ENCODE data around the gene MAPK9.

The MAPK9 gene

GRCh38 chr5:180222056-180222455, 69.8 kb downstream of the MAPK9 start:
- DNase-seq (ENCODE audit: low read depth in 2 of 2) = no peak
- no peak overlapping the region for H3K4me3 ChIP-seq (replicated peaks in 1 of 2; ENCODE audit: low read depth in 2 of 2, low read length in 2 of 2)
- TF ChIP-seq, protein P1, sequence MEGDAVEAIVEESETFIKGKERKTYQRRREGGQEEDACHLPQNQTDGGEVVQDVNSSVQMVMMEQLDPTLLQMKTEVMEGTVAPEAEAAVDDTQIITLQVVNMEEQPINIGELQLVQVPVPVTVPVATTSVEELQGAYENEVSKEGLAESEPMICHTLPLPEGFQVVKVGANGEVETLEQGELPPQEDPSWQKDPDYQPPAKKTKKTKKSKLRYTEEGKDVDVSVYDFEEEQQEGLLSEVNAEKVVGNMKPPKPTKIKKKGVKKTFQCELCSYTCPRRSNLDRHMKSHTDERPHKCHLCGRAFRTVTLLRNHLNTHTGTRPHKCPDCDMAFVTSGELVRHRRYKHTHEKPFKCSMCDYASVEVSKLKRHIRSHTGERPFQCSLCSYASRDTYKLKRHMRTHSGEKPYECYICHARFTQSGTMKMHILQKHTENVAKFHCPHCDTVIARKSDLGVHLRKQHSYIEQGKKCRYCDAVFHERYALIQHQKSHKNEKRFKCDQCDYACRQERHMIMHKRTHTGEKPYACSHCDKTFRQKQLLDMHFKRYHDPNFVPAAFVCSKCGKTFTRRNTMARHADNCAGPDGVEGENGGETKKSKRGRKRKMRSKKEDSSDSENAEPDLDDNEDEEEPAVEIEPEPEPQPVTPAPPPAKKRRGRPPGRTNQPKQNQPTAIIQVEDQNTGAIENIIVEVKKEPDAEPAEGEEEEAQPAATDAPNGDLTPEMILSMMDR (IDR thresholded peaks at IDR 0.05; ENCODE audit: low read depth, low read length) = no peak

DNA sequence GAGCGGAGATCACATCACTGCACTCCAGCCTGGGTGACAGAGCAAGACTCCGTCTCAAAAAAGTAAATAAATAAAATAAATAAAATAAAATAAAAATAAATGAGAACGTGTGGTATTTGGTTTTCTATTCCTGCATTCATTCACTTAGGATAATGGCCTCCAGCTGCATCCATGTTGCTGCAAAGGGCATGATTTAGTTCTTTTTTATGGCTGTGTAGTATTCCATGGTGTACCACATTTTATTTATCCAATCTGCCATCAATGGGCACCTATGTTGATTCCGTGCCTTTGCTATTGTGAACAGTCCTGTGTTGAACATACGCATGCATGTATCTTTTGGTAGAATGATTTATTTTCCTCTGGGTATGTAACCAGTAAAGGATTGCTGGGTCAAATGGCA, 74.1 kb downstream of the MAPK9 start:
- TF ChIP-seq, protein P1 (IDR thresholded peaks at IDR 0.05; ENCODE audit: low read depth, low read length) = no peak
- DNase-seq (ENCODE audit: low read depth in 2 of 2) = no peak
- no peak overlapping the region for H3K4me3 ChIP-seq (replicated peaks in 1 of 2; ENCODE audit: low read depth in 2 of 2, low read length in 2 of 2)

DNA sequence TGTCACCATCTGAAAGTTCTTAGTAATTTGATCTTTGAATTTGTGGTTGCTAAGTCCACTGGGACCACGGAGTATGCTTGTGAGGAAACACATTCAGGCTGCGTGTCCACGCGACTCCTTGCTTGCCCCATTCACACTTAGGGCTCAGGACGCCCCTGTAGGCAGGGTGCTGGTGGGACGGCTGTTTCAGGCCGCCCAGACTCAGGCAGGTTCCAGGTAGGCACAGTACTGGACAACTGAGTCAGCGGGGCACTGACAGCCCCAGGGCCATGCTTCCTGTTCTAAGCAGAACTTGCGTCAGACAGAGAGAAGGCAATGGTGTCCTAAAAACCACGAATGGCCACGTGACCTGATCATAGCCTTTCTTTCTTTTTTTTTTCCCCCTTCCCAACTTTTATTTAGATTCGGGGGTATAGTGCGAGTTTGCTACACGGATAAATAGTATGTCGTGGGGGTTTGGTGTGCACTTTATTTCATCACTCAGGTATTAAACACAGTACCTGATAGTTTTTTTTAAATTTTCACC, 75.2 kb downstream of the MAPK9 start:
- no peak for DNase-seq (ENCODE audit: low read depth in 2 of 2)
- TF ChIP-seq, protein P1 (IDR thresholded peaks at IDR 0.05; ENCODE audit: low read depth, low read length) = no peak
- no peak overlapping the region for H3K4me3 ChIP-seq (replicated peaks in 1 of 2; ENCODE audit: low read depth in 2 of 2, low read length in 2 of 2)

GRCh38 chr5:180215783-180216630, 75.9 kb downstream of the MAPK9 start:
- no peak for DNase-seq (ENCODE audit: low read depth in 2 of 2)
- H3K4me3 ChIP-seq (replicated peaks in 1 of 2; ENCODE audit: low read depth in 2 of 2, low read length in 2 of 2) = no peak overlapping the region
- TF ChIP-seq, protein P1 (IDR thresholded peaks at IDR 0.05; ENCODE audit: low read depth, low read length) = no peak

DNA sequence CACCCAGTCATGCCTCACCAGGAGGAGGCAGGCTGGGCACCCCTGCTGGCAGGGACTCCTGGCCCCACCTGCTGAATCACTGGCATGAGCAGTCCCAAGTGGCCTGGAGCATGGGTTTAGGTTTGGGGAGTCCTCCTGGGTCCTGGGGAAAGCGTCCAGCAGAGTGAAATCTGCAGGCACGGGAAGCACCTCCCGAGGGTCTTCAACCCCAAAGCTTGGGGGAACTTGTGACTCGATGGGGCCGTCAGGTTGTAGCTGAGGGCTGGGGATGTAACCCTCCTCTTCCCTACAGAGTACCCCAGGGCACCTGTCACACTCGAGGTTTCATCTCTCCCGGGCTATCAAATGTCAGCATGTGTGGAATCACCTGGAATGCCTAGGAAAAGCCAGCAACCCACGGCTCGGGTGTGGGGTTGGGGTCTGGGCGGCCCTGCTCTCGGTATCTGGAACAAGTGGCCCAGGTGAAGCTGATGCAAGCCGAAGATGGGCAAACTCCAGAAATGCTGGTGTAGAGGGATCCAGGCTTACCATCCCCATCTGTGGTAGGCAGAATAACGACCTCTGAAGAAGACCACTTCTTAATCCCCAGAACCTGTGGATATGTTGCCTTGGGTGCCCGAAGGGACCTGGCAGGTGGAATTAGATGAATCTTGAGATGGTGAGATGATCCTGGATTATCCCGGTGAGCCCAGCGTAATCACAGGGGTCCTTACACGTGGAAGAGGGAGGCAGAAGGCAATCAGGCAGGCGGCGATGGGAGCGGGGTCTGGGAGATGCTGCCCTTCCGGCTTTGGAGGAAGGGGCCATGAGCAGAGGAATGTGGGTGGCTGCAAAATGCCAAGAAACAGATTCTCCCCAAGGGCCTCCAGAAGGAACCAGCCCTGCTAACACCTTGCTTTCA, 76.8 kb downstream of the MAPK9 start:
- TF ChIP-seq, protein P1 (IDR thresholded peaks at IDR 0.05; ENCODE audit: low read depth, low read length) = no peak
- DNase-seq (ENCODE audit: low read depth in 2 of 2) = no peak
- H3K4me3 ChIP-seq (replicated peaks in 1 of 2; ENCODE audit: low read depth in 2 of 2, low read length in 2 of 2) = no peak overlapping the region

- TF ChIP-seq, protein P1 (IDR thresholded peaks at IDR 0.05; ENCODE audit: low read depth, low read length) = no peak
- DNase-seq (ENCODE audit: low read depth in 2 of 2) = no peak
- H3K4me3 ChIP-seq (replicated peaks in 1 of 2; ENCODE audit: low read depth in 2 of 2, low read length in 2 of 2) = no peak overlapping the region
These were observed 78.2 kb downstream of the MAPK9 start for GRCh38 chr5:180213657-180214207.

Data from cardiac fibroblast (primary cell).